HEK293 (cell line): ENCODE data around the gene TMEM183A.

Experiments used
- CTCF ChIA-PET: fragments of 350-600 bp; formaldehyde crosslinking; extraction: SDS; loops from one replicate; lab custom pipeline; 2021; ENCODE audit warnings: antibody characterized with exemption; lab: Yijun Ruan, JAX
- POLR2A ChIA-PET: fragments of 300-600 bp; formaldehyde crosslinking; extraction: SDS; loops from one replicate; lab custom pipeline; 2020; ENCODE audit warnings: antibody characterized with exemption, inconsistent platforms; lab: Yijun Ruan, JAX
- H3K27ac ChIP-seq: fragments of 200-500 bp; sonication (Bioruptor generic); 2 replicates; pipeline ENCODE4 v1.5.1; 2014; ENCODE audit warnings: low read depth, low read length, control low read depth, inconsistent platforms; ENCODE audit errors: extremely low read depth
- H3K36me3 ChIP-seq, 2 experiments: fragments of 200-500 bp in 1 of 2; sonication (Bioruptor generic) in 1 of 2; 1 replicate in 1 of 2; 2 replicates in 1 of 2; pipeline ENCODE4 v1.5.1; 2014 to 2017; ENCODE audit warnings: inconsistent platforms in 2 of 2, low read length in 2 of 2; ENCODE audit not compliant: control insufficient read depth in 2 of 2, insufficient read depth in 1 of 2
- H3K4me1 ChIP-seq: fragments of 200-500 bp; sonication (Bioruptor generic); 2 replicates; pipeline ENCODE4 v1.5.1; 2014; ENCODE audit warnings: mild to moderate bottlenecking, low read length, inconsistent platforms; ENCODE audit not compliant: control insufficient read depth, insufficient read depth
- H3K4me3 ChIP-seq: 2 replicates; pipeline ENCODE4 v1.5.1; 2011; ENCODE audit warnings: low read depth, mild to moderate bottlenecking, control low read depth, low read length, moderate library complexity
- H3K9me3 ChIP-seq: fragments of 200-500 bp; sonication (Bioruptor generic); 2 replicates; pipeline ENCODE4 v1.5.1; 2014; ENCODE audit warnings: low read depth, low read length, inconsistent platforms; ENCODE audit not compliant: control insufficient read depth, insufficient read depth
- GLIS1 ChIP-seq: fragments of 450-650 bp; formaldehyde crosslinking; IDR thresholded peaks from 2 replicates; pipeline ENCODE4 v1.5.1; 2016; ENCODE audit warnings: missing biosample characterization, missing genetic modification characterization
- GLIS2 ChIP-seq: fragments of 450-650 bp; formaldehyde crosslinking; IDR thresholded peaks from 2 replicates; pipeline ENCODE4 v1.5.1; 2016; ENCODE audit warnings: missing biosample characterization, missing genetic modification characterization
- HOXC10 ChIP-seq: sonication (generic); formaldehyde crosslinking; IDR thresholded peaks from 2 replicates; pipeline ENCODE4 v1.8.1; 2023; ENCODE audit warnings: mild to moderate bottlenecking, missing genetic modification reagents
- ZBTB7A ChIP-seq: fragments of 450-650 bp; formaldehyde crosslinking; IDR thresholded peaks from 2 replicates; pipeline ENCODE4 v1.5.1; 2016; ENCODE audit warnings: low read depth, missing biosample characterization, missing genetic modification characterization
- ZIC2 ChIP-seq: fragments of 450-650 bp; formaldehyde crosslinking; IDR thresholded peaks from 2 replicates; pipeline ENCODE4 v1.5.1; 2016; ENCODE audit warnings: missing biosample characterization, missing genetic modification characterization
- ZNF112 ChIP-seq: fragments of 450-650 bp; formaldehyde crosslinking; IDR thresholded peaks from 2 replicates; pipeline ENCODE4 v1.5.0; 2017; ENCODE audit warnings: missing biosample characterization, missing genetic modification characterization
- ZNF16 ChIP-seq: fragments of 450-650 bp; formaldehyde crosslinking; IDR thresholded peaks from 2 replicates; pipeline ENCODE4 v1.5.1; 2016; ENCODE audit warnings: low read depth, missing biosample characterization, missing genetic modification characterization
- ZNF48 ChIP-seq: fragments of 450-650 bp; formaldehyde crosslinking; IDR thresholded peaks from 2 replicates; pipeline ENCODE4 v1.5.1; 2016; ENCODE audit warnings: missing biosample characterization, missing genetic modification characterization
- ZNF555 ChIP-seq: fragments of 450-650 bp; formaldehyde crosslinking; conservative IDR thresholded peaks from 2 replicates; pipeline ENCODE4 v1.5.1; 2017; ENCODE audit warnings: missing biosample characterization, mild to moderate bottlenecking, missing genetic modification characterization, inconsistent platforms
- ZNF626 ChIP-seq: fragments of 450-650 bp; sonication (Bioruptor Pico); formaldehyde crosslinking; IDR thresholded peaks from 2 replicates; pipeline ENCODE4 v1.5.1; 2018; ENCODE audit warnings: missing biosample characterization, missing genetic modification characterization, inconsistent platforms
- ZNF670 ChIP-seq: fragments of 450-650 bp; formaldehyde crosslinking; IDR thresholded peaks from 2 replicates; pipeline ENCODE4 v1.5.1; 2016; ENCODE audit warnings: missing biosample characterization, missing genetic modification characterization, low read depth
- ZNF768 ChIP-seq: fragments of 450-650 bp; formaldehyde crosslinking; IDR thresholded peaks from 2 replicates; pipeline ENCODE4 v1.5.1; 2018; ENCODE audit warnings: missing biosample characterization, mild to moderate bottlenecking, missing genetic modification characterization
- TF ChIP-seq, protein P1 (sequence below): fragments of 450-650 bp; formaldehyde crosslinking; IDR thresholded peaks from 2 replicates; pipeline ENCODE4 v1.5.1; 2017; ENCODE audit warnings: missing biosample characterization, missing genetic modification characterization
- TF ChIP-seq, protein P2 (sequence below): fragments of 450-650 bp; formaldehyde crosslinking; IDR thresholded peaks from 2 replicates; pipeline ENCODE4 v1.5.0; 2017; ENCODE audit warnings: missing biosample characterization, missing genetic modification characterization, borderline replicate concordance
- TF ChIP-seq, protein P3 (sequence below): fragments of 450-650 bp; formaldehyde crosslinking; conservative IDR thresholded peaks from 2 replicates; pipeline ENCODE4 v1.5.1; 2016; ENCODE audit warnings: low read depth, missing biosample characterization, missing genetic modification characterization
- TF ChIP-seq, protein P4 (sequence below): fragments of 450-650 bp; IDR thresholded peaks from 2 replicates; pipeline ENCODE4 v1.5.1; 2018; ENCODE audit warnings: missing biosample characterization, mild to moderate bottlenecking, missing genetic modification characterization

TMEM183A gene

DNA sequence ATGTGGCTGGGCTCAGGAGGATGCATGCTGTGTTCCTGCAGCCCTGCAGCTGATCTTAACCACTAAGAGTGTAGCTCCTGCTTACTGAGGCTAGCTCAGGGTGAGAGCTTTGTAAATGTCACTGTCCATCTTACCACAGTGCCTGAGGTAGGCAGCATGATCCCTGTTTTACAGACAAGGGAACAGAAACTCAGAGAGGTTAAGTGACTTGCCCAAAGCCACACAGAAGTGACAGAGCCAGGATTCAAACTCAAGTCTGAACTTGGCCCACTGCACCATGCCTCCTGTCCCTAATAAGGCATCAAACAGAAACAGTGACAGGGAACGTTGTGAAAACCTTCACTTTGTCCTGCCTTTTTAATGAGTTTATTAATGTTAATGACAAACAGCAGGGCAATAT, 47.0 kb downstream of the TMEM183A start:
- 0 out of 2 replicates have a peak, but pooled peaks cover 3% of the 10 kb centered on the region for H3K4me1 ChIP-seq
- TF ChIP-seq ZNF768 (tag by site-specific recombination) (0 out of 2 replicates have a peak, but pooled peaks have one; percentile 48), ZNF670 (tag by site-specific recombination) (no peak)
- H3K4me3 ChIP-seq = no peak overlapping the region
- no peaks in the 10 kb centered on the region for H3K36me3 ChIP-seq
- H3K27ac ChIP-seq = no peak overlapping the region
- ChIA-PET CTCF (interaction anchor here (1.1 to 12.9 kb wide), 5 partner anchors 9 to 118 kb away, joined by 3 to 169 read pairs (median 7); partner anchors contain the start of gene ADORA1), POLR2A (interaction anchor here (0.6 kb wide), 1 partner anchor 129 kb away, joined by 5 read pairs; no protein-coding TSS in a partner anchor)
- no peaks in the 10 kb centered on the region for H3K9me3 ChIP-seq

DNA sequence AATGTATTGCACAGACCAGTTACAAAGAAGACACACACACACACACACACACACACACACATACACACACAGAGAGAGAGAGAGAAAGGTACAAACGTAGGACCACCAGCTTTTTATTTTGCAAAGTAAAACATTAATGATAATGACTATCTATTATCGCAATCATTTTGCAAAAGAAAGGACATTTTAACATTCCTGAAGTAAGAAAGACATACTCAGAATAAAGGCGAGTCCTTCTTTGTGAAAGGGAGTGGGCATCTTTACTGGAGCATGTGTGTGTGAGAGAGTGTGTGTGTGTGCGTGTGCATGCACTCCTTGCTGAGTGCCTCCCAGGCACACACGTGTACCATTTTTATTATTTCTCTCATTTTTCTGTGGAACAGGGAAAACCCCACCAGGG, 47.5 kb downstream of the TMEM183A start:
- CTCF ChIA-PET = interaction anchor here (0.8 to 12.9 kb wide), 7 partner anchors 9 to 210 kb away, joined by 3 to 169 read pairs (median 4); partner anchors contain the start of gene ADORA1
- POLR2A ChIA-PET = no interaction called here
- H3K4me3 ChIP-seq = no peak overlapping the region

DNA sequence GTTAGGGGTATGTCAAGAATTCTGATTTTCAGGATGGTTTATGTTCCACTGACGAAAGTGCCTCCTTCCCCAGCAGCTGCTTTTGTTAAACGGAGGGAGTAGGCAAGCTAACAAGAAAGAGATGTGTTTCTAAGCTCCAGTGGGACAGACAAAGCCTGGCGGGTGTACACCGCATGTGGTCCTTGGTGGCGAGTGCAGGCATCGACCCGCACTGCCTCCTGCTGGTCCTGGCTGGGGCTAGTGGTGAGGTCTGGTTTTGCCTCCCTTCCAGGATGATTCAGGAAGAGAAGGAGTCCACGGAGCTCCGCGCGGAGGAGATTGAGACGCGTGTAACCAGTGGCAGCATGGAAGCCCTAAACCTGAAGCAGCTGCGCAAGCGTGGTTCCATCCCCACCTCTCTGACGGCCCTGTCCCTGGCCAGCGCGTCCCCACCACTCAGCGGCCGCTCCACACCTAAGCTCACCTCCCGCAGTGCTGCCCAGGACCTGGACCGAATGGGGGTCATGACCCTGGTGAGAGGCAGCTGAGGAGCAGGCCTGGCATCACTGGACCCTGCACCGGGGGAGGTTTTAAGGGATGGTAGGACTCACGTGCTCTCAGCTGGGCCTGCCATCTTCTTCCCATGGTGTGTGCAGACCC, 48.1 kb downstream of the TMEM183A start:
- ChIA-PET CTCF (interaction anchor here (0.6 to 12.9 kb wide), 9 partner anchors 8 to 212 kb away, joined by 3 to 169 read pairs (median 4); partner anchors contain the start of gene ADORA1), POLR2A (no interaction called here)
- Histone ChIP-seq H3K4me3 (no peak overlapping the region), H3K36me3 (no peaks in the 10 kb centered on the region), H3K4me1 (0 out of 2 replicates have a peak, but pooled peaks cover 3% of the 10 kb centered on the region), H3K27ac (no peak overlapping the region), H3K9me3 (no peaks in the 10 kb centered on the region)
- TF ChIP-seq ZIC2 (tag by site-specific recombination) (peak; percentile 84), ZNF555 (tag by site-specific recombination) (no peak)

More for the DNA sequence above, 47.5 kb downstream of the TMEM183A start:
- no peaks in the 10 kb centered on the region for H3K36me3 ChIP-seq
- no peak overlapping the region for H3K27ac ChIP-seq
- TF ChIP-seq, protein P1, sequence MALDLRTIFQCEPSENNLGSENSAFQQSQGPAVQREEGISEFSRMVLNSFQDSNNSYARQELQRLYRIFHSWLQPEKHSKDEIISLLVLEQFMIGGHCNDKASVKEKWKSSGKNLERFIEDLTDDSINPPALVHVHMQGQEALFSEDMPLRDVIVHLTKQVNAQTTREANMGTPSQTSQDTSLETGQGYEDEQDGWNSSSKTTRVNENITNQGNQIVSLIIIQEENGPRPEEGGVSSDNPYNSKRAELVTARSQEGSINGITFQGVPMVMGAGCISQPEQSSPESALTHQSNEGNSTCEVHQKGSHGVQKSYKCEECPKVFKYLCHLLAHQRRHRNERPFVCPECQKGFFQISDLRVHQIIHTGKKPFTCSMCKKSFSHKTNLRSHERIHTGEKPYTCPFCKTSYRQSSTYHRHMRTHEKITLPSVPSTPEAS (tag by site-specific recombination) = 0 out of 2 replicates have a peak, but pooled peaks have one; percentile 14
- no peak for TF ChIP-seq ZNF112 (tag by site-specific recombination)
- H3K9me3 ChIP-seq = no peaks in the 10 kb centered on the region
- H3K4me1 ChIP-seq = 0 out of 2 replicates have a peak, but pooled peaks cover 3% of the 10 kb centered on the region

DNA sequence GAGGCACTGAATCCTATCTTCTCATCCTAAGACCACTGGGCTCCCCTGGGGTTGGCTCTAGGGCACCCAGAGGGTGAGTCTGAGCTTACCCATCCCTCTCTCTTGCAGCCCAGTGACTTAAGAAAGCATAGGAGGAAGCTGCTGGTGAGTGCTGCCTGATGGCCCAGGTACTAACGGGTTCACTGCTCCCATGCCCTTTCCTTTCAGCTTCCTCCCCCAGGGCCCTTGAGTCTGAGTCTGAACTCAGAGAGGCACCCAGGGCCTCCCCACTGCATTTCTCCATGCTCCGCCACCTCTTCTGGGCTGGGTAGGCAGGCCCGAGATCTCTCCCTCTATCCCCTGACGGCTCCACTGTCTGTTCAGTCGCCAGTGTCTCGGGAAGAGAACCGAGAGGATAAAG, 48.8 kb downstream of the TMEM183A start:
- H3K9me3 ChIP-seq = no peaks in the 10 kb centered on the region
- no peak overlapping the region for H3K27ac ChIP-seq
- H3K4me1 ChIP-seq = 0 out of 2 replicates have a peak, but pooled peaks cover 3% of the 10 kb centered on the region
- H3K36me3 ChIP-seq = no peaks in the 10 kb centered on the region
- ChIA-PET CTCF (interaction anchor here (0.5 to 12.9 kb wide), 5 partner anchors 15 to 211 kb away, joined by 3 to 169 read pairs (median 5); no protein-coding TSS in a partner anchor), POLR2A (no interaction called here)
- no peak overlapping the region for H3K4me3 ChIP-seq
- TF ChIP-seq, protein P2, sequence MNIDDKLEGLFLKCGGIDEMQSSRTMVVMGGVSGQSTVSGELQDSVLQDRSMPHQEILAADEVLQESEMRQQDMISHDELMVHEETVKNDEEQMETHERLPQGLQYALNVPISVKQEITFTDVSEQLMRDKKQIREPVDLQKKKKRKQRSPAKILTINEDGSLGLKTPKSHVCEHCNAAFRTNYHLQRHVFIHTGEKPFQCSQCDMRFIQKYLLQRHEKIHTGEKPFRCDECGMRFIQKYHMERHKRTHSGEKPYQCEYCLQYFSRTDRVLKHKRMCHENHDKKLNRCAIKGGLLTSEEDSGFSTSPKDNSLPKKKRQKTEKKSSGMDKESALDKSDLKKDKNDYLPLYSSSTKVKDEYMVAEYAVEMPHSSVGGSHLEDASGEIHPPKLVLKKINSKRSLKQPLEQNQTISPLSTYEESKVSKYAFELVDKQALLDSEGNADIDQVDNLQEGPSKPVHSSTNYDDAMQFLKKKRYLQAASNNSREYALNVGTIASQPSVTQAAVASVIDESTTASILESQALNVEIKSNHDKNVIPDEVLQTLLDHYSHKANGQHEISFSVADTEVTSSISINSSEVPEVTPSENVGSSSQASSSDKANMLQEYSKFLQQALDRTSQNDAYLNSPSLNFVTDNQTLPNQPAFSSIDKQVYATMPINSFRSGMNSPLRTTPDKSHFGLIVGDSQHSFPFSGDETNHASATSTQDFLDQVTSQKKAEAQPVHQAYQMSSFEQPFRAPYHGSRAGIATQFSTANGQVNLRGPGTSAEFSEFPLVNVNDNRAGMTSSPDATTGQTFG (tag by site-specific recombination) = no peak
- TF ChIP-seq ZNF626 (tag by site-specific recombination) (no peak), ZNF48 (tag by site-specific recombination) (no peak), ZNF112 (tag by site-specific recombination) (no peak), GLIS2 (tag by site-specific recombination) (no peak), GLIS1 (tag by site-specific recombination) (no peak), HOXC10 (CRISPR knock-in tag) (no peak), ZNF16 (tag by site-specific recombination) (no peak), ZBTB7A (tag by site-specific recombination) (no peak)
- TF ChIP-seq, protein P3, sequence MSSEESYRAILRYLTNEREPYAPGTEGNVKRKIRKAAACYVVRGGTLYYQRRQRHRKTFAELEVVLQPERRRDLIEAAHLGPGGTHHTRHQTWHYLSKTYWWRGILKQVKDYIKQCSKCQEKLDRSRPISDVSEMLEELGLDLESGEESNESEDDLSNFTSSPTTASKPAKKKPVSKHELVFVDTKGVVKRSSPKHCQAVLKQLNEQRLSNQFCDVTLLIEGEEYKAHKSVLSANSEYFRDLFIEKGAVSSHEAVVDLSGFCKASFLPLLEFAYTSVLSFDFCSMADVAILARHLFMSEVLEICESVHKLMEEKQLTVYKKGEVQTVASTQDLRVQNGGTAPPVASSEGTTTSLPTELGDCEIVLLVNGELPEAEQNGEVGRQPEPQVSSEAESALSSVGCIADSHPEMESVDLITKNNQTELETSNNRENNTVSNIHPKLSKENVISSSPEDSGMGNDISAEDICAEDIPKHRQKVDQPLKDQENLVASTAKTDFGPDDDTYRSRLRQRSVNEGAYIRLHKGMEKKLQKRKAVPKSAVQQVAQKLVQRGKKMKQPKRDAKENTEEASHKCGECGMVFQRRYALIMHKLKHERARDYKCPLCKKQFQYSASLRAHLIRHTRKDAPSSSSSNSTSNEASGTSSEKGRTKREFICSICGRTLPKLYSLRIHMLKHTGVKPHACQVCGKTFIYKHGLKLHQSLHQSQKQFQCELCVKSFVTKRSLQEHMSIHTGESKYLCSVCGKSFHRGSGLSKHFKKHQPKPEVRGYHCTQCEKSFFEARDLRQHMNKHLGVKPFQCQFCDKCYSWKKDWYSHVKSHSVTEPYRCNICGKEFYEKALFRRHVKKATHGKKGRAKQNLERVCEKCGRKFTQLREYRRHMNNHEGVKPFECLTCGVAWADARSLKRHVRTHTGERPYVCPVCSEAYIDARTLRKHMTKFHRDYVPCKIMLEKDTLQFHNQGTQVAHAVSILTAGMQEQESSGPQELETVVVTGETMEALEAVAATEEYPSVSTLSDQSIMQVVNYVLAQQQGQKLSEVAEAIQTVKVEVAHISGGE (tag by site-specific recombination) = no peak
- TF ChIP-seq, protein P4, sequence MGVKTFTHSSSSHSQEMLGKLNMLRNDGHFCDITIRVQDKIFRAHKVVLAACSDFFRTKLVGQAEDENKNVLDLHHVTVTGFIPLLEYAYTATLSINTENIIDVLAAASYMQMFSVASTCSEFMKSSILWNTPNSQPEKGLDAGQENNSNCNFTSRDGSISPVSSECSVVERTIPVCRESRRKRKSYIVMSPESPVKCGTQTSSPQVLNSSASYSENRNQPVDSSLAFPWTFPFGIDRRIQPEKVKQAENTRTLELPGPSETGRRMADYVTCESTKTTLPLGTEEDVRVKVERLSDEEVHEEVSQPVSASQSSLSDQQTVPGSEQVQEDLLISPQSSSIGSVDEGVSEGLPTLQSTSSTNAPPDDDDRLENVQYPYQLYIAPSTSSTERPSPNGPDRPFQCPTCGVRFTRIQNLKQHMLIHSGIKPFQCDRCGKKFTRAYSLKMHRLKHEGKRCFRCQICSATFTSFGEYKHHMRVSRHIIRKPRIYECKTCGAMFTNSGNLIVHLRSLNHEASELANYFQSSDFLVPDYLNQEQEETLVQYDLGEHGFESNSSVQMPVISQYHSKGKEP (tag by site-specific recombination) = no peak
